Stimulated activated naive CD8-positive, alpha-beta T cell treated with anti-CD3 and anti-CD28 coated beads, Interleukin-15, Interleukin-2, amounts not matched to agents 100 U/mL and 50 U/mL, for 24 hours (primary cell): ENCODE measurements around the gene MAIP1.

Experiments
- ATAC-seq: fragments of 150-1000 bp; cut with Tn5 transposase; one replicate; pipeline ENCODE4 v1.10.0; 2021
- DNase-seq: peaks from one replicate; pipeline ENCODE4 v3.0.0; 2021

The MAIP1 gene

GRCh38 chr2:199991691-199992090 lies 36.3 kb downstream of the MAIP1 start:
- ATAC-seq (no peak), DNase-seq (no peak)

GRCh38 chr2:199992296-199992695 lies 36.9 kb downstream of the MAIP1 start:
- ATAC-seq (no peak), DNase-seq (no peak)

GRCh38 chr2:199994371-199994770 lies 39.0 kb downstream of the MAIP1 start:
- no peak for ATAC-seq
- no peak for DNase-seq

- DNase-seq: no peak
These were observed 39.5 kb downstream of the MAIP1 start for GRCh38 chr2:199994896-199995295.

GRCh38 chr2:199997296-199997695 lies 41.9 kb downstream of the MAIP1 start:
- no peak for DNase-seq
- ATAC-seq: no peak

More at GRCh38 chr2:199994896-199995295, 39.5 kb downstream of the MAIP1 start:
- no peak for ATAC-seq

GRCh38 chr2:199999166-199999565 lies 43.8 kb downstream of the MAIP1 start:
- DNase-seq (no peak), ATAC-seq (no peak)

GRCh38 chr2:200000444-200001163 lies 45.2 kb downstream of the MAIP1 start:
- no peak for ATAC-seq
- DNase-seq: no peak

- DNase-seq: no peak
- no peak for ATAC-seq
These were observed 48.1 kb downstream of the MAIP1 start for GRCh38 chr2:200003444-200003843.

- ATAC-seq: no peak
These were observed 50.3 kb downstream of the MAIP1 start for GRCh38 chr2:200005675-200006074.

GRCh38 chr2:200007306-200007705 lies 51.9 kb downstream of the MAIP1 start:
- DNase-seq: no peak
- ATAC-seq: no peak

More at GRCh38 chr2:200005675-200006074, 50.3 kb downstream of the MAIP1 start:
- DNase-seq: no peak

- DNase-seq (no peak), ATAC-seq (no peak)
These were observed 57.0 kb downstream of the MAIP1 start for GRCh38 chr2:200012401-200012800.
